ENCODE data around the gene ADGRL3.

DNA sequence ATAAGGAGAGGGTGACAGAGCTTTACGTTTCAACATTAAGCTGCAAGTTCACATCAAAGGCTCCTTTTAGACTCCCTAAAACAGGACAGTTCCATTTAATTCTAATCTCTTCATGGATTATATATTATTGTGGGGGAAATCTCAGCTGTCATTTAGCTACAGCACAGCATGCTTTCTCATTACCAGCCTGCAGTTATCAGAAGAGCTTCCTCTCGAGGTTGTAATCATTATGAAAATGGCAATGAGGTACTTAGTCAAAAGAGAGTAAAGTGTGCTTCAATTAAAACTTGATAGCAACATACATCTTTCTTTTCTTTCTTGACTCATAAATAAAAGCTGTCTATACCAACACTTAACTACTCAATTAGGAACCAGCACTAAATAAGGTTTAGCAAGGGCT is 896.8 kb downstream of the ADGRL3 start:
- no peak for TF ChIP-seq POLR2A (IDR thresholded peaks at IDR 0.05)
- TF ChIP-seq, protein P1, sequence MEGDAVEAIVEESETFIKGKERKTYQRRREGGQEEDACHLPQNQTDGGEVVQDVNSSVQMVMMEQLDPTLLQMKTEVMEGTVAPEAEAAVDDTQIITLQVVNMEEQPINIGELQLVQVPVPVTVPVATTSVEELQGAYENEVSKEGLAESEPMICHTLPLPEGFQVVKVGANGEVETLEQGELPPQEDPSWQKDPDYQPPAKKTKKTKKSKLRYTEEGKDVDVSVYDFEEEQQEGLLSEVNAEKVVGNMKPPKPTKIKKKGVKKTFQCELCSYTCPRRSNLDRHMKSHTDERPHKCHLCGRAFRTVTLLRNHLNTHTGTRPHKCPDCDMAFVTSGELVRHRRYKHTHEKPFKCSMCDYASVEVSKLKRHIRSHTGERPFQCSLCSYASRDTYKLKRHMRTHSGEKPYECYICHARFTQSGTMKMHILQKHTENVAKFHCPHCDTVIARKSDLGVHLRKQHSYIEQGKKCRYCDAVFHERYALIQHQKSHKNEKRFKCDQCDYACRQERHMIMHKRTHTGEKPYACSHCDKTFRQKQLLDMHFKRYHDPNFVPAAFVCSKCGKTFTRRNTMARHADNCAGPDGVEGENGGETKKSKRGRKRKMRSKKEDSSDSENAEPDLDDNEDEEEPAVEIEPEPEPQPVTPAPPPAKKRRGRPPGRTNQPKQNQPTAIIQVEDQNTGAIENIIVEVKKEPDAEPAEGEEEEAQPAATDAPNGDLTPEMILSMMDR (IDR thresholded peaks at IDR 0.05): no peak

Measured in adrenal gland (tissue), 5 donors.